Astrocyte (in vitro differentiated cells and primary cell): Measurements from ENCODE around the gene PSG7.

Experiments used
- CTCF ChIP-seq: IDR thresholded peaks from 2 replicates; pipeline ENCODE4 v1.5.1; 2011; ENCODE audit warnings: low read depth, mild to moderate bottlenecking, inconsistent platforms, low read length, moderate library complexity; ENCODE audit not compliant: insufficient read depth
- EZH2 ChIP-seq: IDR thresholded peaks from 2 replicates; pipeline ENCODE4 v1.6.1; 2012; ENCODE audit warnings: mild to moderate bottlenecking, low read length, inconsistent platforms; ENCODE audit not compliant: insufficient read depth

DNA sequence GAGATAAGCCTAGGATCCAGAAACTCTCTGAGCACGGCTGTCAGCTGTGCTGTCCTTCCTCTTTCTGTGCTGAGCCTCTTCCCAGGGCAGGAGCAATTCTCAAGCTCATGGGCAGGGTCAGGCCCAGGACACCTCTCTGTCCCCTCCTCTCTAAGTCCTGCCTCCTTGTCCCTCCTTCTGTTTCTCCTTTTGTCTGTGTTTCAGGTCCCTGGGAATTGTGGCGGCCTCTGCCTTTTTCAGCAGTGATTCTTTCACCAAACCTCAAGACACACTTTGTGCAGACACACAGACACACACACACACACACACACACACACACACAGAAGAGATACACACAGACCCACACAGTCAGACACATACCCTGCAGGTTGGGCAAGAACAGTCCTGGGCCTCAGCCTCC is 57.4 kb downstream of the PSG7 start, which contains the start of gene PSG1:
- no peak for TF ChIP-seq CTCF
- TF ChIP-seq EZH2 = no peak
